Prostate gland (tissue), 2 donors: ENCODE measurements around the gene ZNF25. TPM values are rescaled to one million over a fixed set of nuclear protein-coding genes. Genes with fewer than 3 reads are reported as not detected.

Source experiments
- DNase-seq: peaks from one replicate; pipeline ENCODE4 v3.0.0-alpha.2; 2019; ENCODE audit warnings: low spot score
- H3K27ac ChIP-seq, 2 donors: fragments of 200-600 bp; sonication (generic); 2 replicates each; pipeline ENCODE4 v1.5.1; 2017 to 2019
- H3K27me3 ChIP-seq: fragments of 200-600 bp; sonication (generic); replicated peaks from 2 replicates; pipeline ENCODE4 v1.5.1; 2019; ENCODE audit not compliant: insufficient read depth
- H3K36me3 ChIP-seq, 2 donors: fragments of 200-600 bp; sonication (generic); 1 replicate in 1 of 2; 2 replicates in 1 of 2; pipeline versions ENCODE4 v1.5.1 to v1.8.1; 2017 to 2019
- H3K4me1 ChIP-seq: fragments of 200-600 bp; sonication (generic); replicated peaks from 2 replicates; pipeline ENCODE4 v1.5.1; 2019
- H3K4me3 ChIP-seq, 2 donors: fragments of 200-600 bp; sonication (generic); 2 replicates each; pipeline ENCODE4 v1.5.1; 2017 to 2019
- H3K9me3 ChIP-seq: fragments of 200-600 bp; sonication (generic); 2 replicates; pipeline ENCODE4 v1.5.1; 2017
- POLR2A ChIP-seq: fragments of 450-650 bp; IDR thresholded peaks from one replicate; pipeline ENCODE4 v1.6.1; 2016; ENCODE audit warnings: antibody characterized with exemption, mild to moderate bottlenecking
- POLR2AphosphoS5 ChIP-seq: sonication (generic); formaldehyde crosslinking; IDR thresholded peaks from one replicate; pipeline ENCODE4 v1.6.1; 2017; ENCODE audit warnings: antibody characterized with exemption
- WGBS: methylation state at CpG from one replicate; pipeline ENCODE4 v1.1.5; 2018; 5-methylcytosine and 5-hydroxymethylcytosine counted together
- intact Hi-C: fragments of 100-400 bp; cut with DNase I; formaldehyde crosslinking; loops from one replicate; pipeline ENCODE4 v1.14.2; 2022
- total RNA-seq, 2 donors: library from RNA; depleted of rRNA; stranded (reverse); fragments of >200 nt; gene quantifications; one replicate each; pipeline ENCODE4 v1.1.0, GENCODE V29; 2016
- TF ChIP-seq, protein P1 (sequence below), 4 experiments: fragments of 200-600 bp in 2 of 4; fragments of 450-650 bp in 2 of 4; sonication (generic) in 2 of 4; IDR thresholded peaks; 1 replicate in 3 of 4; 2 replicates in 1 of 4; pipeline ENCODE4 v1.5.1; 2016 to 2019; ENCODE audit warnings: antibody characterized with exemption in 4 of 4, mild to moderate bottlenecking in 2 of 4, moderate library complexity in 2 of 4

ZNF25 gene
- total RNA-seq, 2 donors from 2014 or later, result 9.8 to 13.0 TPM

GRCh38 chr10:37965006-37965405 lies 11.4 kb downstream of the ZNF25 start:
- Histone ChIP-seq H3K36me3 (no peaks in the 10 kb centered on the region), H3K27me3 (no peaks in the 10 kb centered on the region), H3K4me3 (no peak overlapping the region), H3K4me1 (no peaks in the 10 kb centered on the region), H3K27ac (no peak overlapping the region), H3K9me3 (no peaks in the 10 kb centered on the region)
- no peak for DNase-seq
- TF ChIP-seq POLR2A, result no peak
- TF ChIP-seq, protein P1, sequence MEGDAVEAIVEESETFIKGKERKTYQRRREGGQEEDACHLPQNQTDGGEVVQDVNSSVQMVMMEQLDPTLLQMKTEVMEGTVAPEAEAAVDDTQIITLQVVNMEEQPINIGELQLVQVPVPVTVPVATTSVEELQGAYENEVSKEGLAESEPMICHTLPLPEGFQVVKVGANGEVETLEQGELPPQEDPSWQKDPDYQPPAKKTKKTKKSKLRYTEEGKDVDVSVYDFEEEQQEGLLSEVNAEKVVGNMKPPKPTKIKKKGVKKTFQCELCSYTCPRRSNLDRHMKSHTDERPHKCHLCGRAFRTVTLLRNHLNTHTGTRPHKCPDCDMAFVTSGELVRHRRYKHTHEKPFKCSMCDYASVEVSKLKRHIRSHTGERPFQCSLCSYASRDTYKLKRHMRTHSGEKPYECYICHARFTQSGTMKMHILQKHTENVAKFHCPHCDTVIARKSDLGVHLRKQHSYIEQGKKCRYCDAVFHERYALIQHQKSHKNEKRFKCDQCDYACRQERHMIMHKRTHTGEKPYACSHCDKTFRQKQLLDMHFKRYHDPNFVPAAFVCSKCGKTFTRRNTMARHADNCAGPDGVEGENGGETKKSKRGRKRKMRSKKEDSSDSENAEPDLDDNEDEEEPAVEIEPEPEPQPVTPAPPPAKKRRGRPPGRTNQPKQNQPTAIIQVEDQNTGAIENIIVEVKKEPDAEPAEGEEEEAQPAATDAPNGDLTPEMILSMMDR (IDR thresholded peaks at IDR 0.05), result no peak
- no peak for TF ChIP-seq POLR2AphosphoS5
- intact Hi-C loops, result no loop called here

DNA sequence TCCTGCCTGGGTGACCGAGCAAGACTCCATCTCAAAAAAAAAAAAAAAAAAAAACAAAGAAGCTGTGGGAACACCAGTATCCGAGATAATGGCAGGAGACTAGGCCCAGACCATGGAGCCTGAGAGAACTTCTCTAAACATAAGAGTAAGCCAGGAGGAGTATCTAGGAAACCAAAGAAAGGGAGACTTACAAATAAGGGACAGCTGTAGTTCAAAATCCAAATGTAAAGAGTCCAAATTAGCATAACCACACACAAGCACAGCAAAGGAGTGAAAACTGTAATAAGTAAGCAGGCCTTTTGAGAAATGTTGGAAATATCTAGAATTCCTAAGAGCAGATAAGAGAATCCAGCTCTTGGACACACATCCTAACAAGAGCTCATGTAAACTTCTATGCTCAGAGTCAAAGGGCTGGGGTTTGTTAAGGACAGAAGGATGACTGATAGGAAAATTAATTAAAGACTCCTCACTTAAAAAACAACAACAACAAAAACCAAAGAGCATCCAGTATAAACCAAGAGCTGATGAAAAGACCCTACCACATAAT lies 15.8 kb downstream of the ZNF25 start:
- DNase-seq, result no peak
- H3K36me3 ChIP-seq, result no peaks in the 10 kb centered on the region
- intact Hi-C loops, result no loop called here

GRCh38 chr10:37957841-37958240 lies 18.6 kb downstream of the ZNF25 start:
- WGBS, result 82% methylated on average over 2 of the region's 2 CpGs
- H3K4me3 ChIP-seq, result no peak overlapping the region
- peaks cover 3 to 12% of the 10 kb centered on the region in 2 donors for H3K36me3 ChIP-seq
- no peaks in the 10 kb centered on the region for H3K27me3 ChIP-seq
- no peak for DNase-seq
- intact Hi-C loops, result no loop called here
- H3K27ac ChIP-seq, result no peak overlapping the region
- H3K4me1 ChIP-seq, result no peaks in the 10 kb centered on the region
- TF ChIP-seq, protein P1 (IDR thresholded peaks at IDR 0.05), result no peak
- TF ChIP-seq POLR2A, result no peak
- TF ChIP-seq POLR2AphosphoS5, result no peak
- no peaks in the 10 kb centered on the region for H3K9me3 ChIP-seq

More for the DNA sequence above, 15.8 kb downstream of the ZNF25 start:
- Histone ChIP-seq H3K9me3 (no peaks in the 10 kb centered on the region), H3K27me3 (no peaks in the 10 kb centered on the region), H3K4me1 (no peaks in the 10 kb centered on the region), H3K4me3 (no peak overlapping the region), H3K27ac (no peak overlapping the region)
- TF ChIP-seq, protein P1 (IDR thresholded peaks at IDR 0.05), result no peak
- TF ChIP-seq POLR2A, result no peak
- no peak for TF ChIP-seq POLR2AphosphoS5
- WGBS, result 91% methylated on average over 2 of the region's 2 CpGs

DNA sequence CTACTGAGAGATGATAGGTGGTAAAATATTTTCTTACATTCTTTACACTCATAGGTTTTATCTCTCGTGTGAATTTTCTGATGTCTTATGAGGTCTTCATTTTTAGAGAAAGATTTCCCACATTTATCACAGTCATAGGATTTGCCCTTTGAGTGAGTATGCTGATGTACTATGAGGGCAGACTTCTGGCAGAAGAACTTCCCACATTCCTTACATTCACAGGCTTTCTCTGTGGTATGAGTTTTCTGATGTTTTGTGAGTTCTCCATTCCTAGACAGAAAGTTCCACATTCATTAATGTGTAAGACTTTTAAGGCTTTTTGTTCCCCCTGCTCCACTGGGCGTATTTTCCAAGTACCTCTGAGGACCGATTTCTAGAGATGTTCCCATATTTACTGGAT lies 23.5 kb downstream of the ZNF25 start:
- H3K4me3 ChIP-seq, result no peak overlapping the region
- peaks cover 11 to 24% of the 10 kb centered on the region in 2 donors for H3K36me3 ChIP-seq
- 98% methylated on average over 3 of the region's 3 CpGs for WGBS
- TF ChIP-seq POLR2AphosphoS5 (no peak), POLR2A (no peak)
- TF ChIP-seq, protein P1 (IDR thresholded peaks at IDR 0.05), result no peak
- no peak for DNase-seq
- no peaks in the 10 kb centered on the region for H3K27me3 ChIP-seq
- intact Hi-C loops, result no loop called here
- no peak overlapping the region for H3K27ac ChIP-seq
- no peaks in the 10 kb centered on the region for H3K4me1 ChIP-seq
- no peaks in the 10 kb centered on the region for H3K9me3 ChIP-seq

DNA sequence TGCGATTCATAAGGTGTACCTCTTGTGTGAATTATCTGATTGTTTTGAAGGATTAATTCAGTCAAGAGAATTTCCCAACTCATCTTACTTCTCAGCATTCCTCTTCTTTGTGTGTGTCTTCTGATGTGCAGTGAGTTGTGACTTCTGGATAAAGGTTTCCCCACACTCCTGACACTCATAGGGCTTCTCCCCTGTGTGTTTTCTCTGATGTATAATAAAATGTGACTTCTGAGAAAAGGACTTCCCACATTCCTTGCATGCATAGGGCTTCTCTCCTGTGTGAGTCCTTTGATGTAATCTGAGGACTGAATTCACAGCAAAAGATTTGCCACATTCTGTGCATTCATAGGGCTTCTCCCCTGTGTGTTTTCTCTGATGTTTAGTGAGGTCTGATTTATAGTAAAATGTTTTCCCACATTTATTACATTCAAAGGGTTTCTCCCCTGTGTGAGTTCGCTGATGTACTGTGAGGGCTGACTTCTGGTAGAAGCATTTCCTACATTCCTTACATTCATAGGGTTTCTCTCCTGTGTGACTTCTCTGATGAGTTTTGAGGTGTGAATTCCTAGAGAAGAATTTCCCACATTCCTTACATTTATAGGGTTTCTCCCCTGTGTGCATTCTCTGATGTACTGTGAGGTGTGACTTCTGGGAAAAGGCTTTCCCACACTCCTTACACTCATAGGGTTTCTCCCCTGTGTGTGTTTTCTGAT lies 24.2 kb downstream of the ZNF25 start:
- Histone ChIP-seq H3K9me3 (no peaks in the 10 kb centered on the region), H3K4me3 (no peak overlapping the region), H3K4me1 (no peaks in the 10 kb centered on the region), H3K36me3 (peaks cover 11 to 24% of the 10 kb centered on the region in 2 donors), H3K27me3 (no peaks in the 10 kb centered on the region), H3K27ac (no peak overlapping the region)
- 64% methylated on average over 2 of the region's 2 CpGs for WGBS
- TF ChIP-seq POLR2AphosphoS5 (no peak), POLR2A (no peak)
- TF ChIP-seq, protein P1 (IDR thresholded peaks at IDR 0.05), result no peak
- intact Hi-C loops, result no loop called here
- no peak for DNase-seq
